ENCODE results near the gene SDK1.

DNA sequence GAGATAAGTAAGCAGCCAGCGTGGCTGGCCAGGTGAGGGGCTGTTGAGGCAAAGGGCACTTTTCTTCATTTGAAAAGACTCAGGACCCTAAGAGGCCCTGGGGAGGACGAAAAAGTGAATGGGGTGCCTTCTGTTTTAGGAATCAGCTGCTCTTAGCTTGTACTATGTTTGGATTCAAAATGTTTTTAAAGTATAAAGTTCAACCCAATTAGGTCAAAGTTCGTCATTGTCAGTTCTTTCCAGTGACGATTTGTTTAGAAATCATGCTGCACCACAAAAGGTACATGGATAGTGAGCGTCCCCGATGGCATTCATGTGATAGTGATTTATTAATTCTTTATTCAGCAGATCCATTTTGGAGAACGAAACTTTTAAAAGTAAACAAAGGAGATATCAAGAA, 338.2 kb downstream of the SDK1 start:
- no peak for TF ChIP-seq TARDBP (IDR thresholded peaks at IDR 0.05)
- TF ChIP-seq L3MBTL2 (conservative IDR thresholded peaks at IDR 0.05): no peak
- no peak for TF ChIP-seq BHLHE40 (IDR thresholded peaks at IDR 0.05; ENCODE audit: borderline replicate concordance)
- TF ChIP-seq SUZ12 (IDR thresholded peaks at IDR 0.05): no peak
- no peak for TF ChIP-seq FOXK2 (IDR thresholded peaks at IDR 0.05)
- TF ChIP-seq SP1 (IDR thresholded peaks at IDR 0.05): no peak
- TF ChIP-seq NFRKB (IDR thresholded peaks at IDR 0.05): no peak
- TF ChIP-seq, protein P1, sequence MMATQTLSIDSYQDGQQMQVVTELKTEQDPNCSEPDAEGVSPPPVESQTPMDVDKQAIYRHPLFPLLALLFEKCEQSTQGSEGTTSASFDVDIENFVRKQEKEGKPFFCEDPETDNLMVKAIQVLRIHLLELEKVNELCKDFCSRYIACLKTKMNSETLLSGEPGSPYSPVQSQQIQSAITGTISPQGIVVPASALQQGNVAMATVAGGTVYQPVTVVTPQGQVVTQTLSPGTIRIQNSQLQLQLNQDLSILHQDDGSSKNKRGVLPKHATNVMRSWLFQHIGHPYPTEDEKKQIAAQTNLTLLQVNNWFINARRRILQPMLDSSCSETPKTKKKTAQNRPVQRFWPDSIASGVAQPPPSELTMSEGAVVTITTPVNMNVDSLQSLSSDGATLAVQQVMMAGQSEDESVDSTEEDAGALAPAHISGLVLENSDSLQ (IDR thresholded peaks at IDR 0.05): no peak
- no peak for TF ChIP-seq ZNF384 (IDR thresholded peaks at IDR 0.05)
- TF ChIP-seq FOXM1 (IDR thresholded peaks at IDR 0.05; ENCODE audit: borderline replicate concordance): no peak
- TF ChIP-seq CTBP1 (IDR thresholded peaks at IDR 0.05; ENCODE audit: borderline replicate concordance): no peak
- no peak for TF ChIP-seq ARNT (IDR thresholded peaks at IDR 0.05)
